ENCODE measurements around the gene PDIA5.
"Not testable (repeated sequence)": the region's sequence is repeated elsewhere in the genome, so short reads cannot be mapped to it uniquely, and the experiment has no call there.

Gene PDIA5

GRCh38 chr3:123110976-123111615 is 44.3 kb downstream of the PDIA5 start:
- no peak for TF ChIP-seq CTCF (IDR thresholded peaks at IDR 0.05; ENCODE audit: low read depth, low read length)
- no peak for DNase-seq (ENCODE audit: extremely low read depth, low read depth)

GRCh38 chr3:123111640-123112039 is 44.8 kb downstream of the PDIA5 start:
- TF ChIP-seq CTCF (IDR thresholded peaks at IDR 0.05; ENCODE audit: low read depth, low read length) = no peak
- DNase-seq (ENCODE audit: extremely low read depth, low read depth) = no peak

GRCh38 chr3:123112232-123112631 is 45.4 kb downstream of the PDIA5 start:
- DNase-seq (ENCODE audit: extremely low read depth, low read depth) = no peak
- TF ChIP-seq CTCF (IDR thresholded peaks at IDR 0.05; ENCODE audit: low read depth, low read length) = no peak

- not testable (repeated sequence) for DNase-seq (ENCODE audit: extremely low read depth, low read depth)
Measured at GRCh38 chr3:123112656-123113055, 45.8 kb downstream of the PDIA5 start.

GRCh38 chr3:123113889-123114450 is 47.1 kb downstream of the PDIA5 start:
- no peak for TF ChIP-seq CTCF (IDR thresholded peaks at IDR 0.05; ENCODE audit: low read depth, low read length)
- DNase-seq (ENCODE audit: extremely low read depth, low read depth) = no peak

- DNase-seq (ENCODE audit: extremely low read depth, low read depth) = no peak
- TF ChIP-seq CTCF (IDR thresholded peaks at IDR 0.05; ENCODE audit: low read depth, low read length) = no peak
Measured at GRCh38 chr3:123116116-123116515, 49.3 kb downstream of the PDIA5 start.

GRCh38 chr3:123119388-123119787 is 52.6 kb downstream of the PDIA5 start:
- TF ChIP-seq CTCF (IDR thresholded peaks at IDR 0.05; ENCODE audit: low read depth, low read length) = no peak

GRCh38 chr3:123119802-123120201 is 53.0 kb downstream of the PDIA5 start:
- TF ChIP-seq CTCF (IDR thresholded peaks at IDR 0.05; ENCODE audit: low read depth, low read length) = no peak
- no peak for DNase-seq (ENCODE audit: extremely low read depth, low read depth)

More at GRCh38 chr3:123119388-123119787, 52.6 kb downstream of the PDIA5 start:
- no peak for DNase-seq (ENCODE audit: extremely low read depth, low read depth)
